Loucy (cell line): Measurements from ENCODE around the gene BACE2.

Source experiments
- H2AFZ ChIP-seq: fragments of 200-600 bp; sonication (generic); 2 replicates; pipeline ENCODE4 v1.6.0; 2016; ENCODE audit warnings: antibody characterized with exemption, mild to moderate bottlenecking, low read length, moderate library complexity
- H3F3A ChIP-seq: fragments of 200-600 bp; 2 replicates; pipeline ENCODE4 v1.6.0; 2016; ENCODE audit warnings: antibody characterized with exemption, low read depth, mild to moderate bottlenecking
- H3K27me3 ChIP-seq: fragments of 200-600 bp; sonication (generic); 2 replicates; pipeline ENCODE4 v1.6.1; 2014; ENCODE audit warnings: low read length, mild to moderate bottlenecking; ENCODE audit not compliant: insufficient read depth, poor library complexity, severe bottlenecking
- H3K36me3 ChIP-seq: fragments of 200-600 bp; sonication (generic); 2 replicates; pipeline ENCODE4 v1.6.1; 2016; ENCODE audit warnings: low read length; ENCODE audit not compliant: insufficient read depth
- H3K4me1 ChIP-seq: fragments of 200-600 bp; sonication (generic); 2 replicates; pipeline ENCODE4 v1.5.1; 2014; ENCODE audit warnings: low read length, mild to moderate bottlenecking; ENCODE audit not compliant: insufficient read depth, poor library complexity, severe bottlenecking
- H3K4me2 ChIP-seq: fragments of 200-600 bp; sonication (generic); 2 replicates; pipeline ENCODE4 v1.6.0; 2014; ENCODE audit warnings: antibody characterized with exemption, low read length, low read depth, mild to moderate bottlenecking; ENCODE audit not compliant: poor library complexity, severe bottlenecking
- H3K4me3 ChIP-seq: fragments of 200-600 bp; sonication (generic); 2 replicates; pipeline ENCODE4 v1.5.1; 2014; ENCODE audit warnings: low read length, mild to moderate bottlenecking, mixed read lengths; ENCODE audit not compliant: poor library complexity, severe bottlenecking
- H3K79me2 ChIP-seq: fragments of 200-600 bp; sonication (generic); 2 replicates; pipeline ENCODE4 v1.6.1; 2014; ENCODE audit warnings: low read length; ENCODE audit not compliant: insufficient read depth
- H3K9ac ChIP-seq: fragments of 200-600 bp; sonication (generic); 2 replicates; pipeline ENCODE4 v1.6.0; 2014; ENCODE audit warnings: mild to moderate bottlenecking, low read depth, low read length, moderate library complexity; ENCODE audit not compliant: poor library complexity, severe bottlenecking
- H3K9me2 ChIP-seq: fragments of 200-600 bp; sonication (generic); replicated peaks from 2 replicates; pipeline ENCODE4 v1.6.1; 2016; ENCODE audit warnings: low read depth, low read length, mixed read lengths
- H3K9me3 ChIP-seq: fragments of 200-600 bp; sonication (generic); 2 replicates; pipeline ENCODE4 v1.6.1; 2014; ENCODE audit warnings: mild to moderate bottlenecking, antibody characterized with exemption, low read length, low read depth; ENCODE audit not compliant: insufficient read depth
- H4K20me1 ChIP-seq: fragments of 200-600 bp; sonication (generic); 2 replicates; pipeline ENCODE4 v1.6.0; 2014; ENCODE audit warnings: antibody characterized with exemption, low read length, mild to moderate bottlenecking; ENCODE audit not compliant: insufficient read depth, poor library complexity, severe bottlenecking
- EZH2phosphoT487 ChIP-seq: fragments of 200-600 bp; IDR thresholded peaks from 2 replicates; pipeline ENCODE4 v1.6.1; 2018; ENCODE audit warnings: antibody characterized with exemption, mild to moderate bottlenecking, moderate library complexity, borderline replicate concordance
- TF ChIP-seq, protein P1 (sequence below): fragments of 200-600 bp; sonication (generic); conservative IDR thresholded peaks from 2 replicates; pipeline ENCODE4 v1.5.1; 2014; ENCODE audit warnings: mild to moderate bottlenecking, antibody characterized with exemption, low read length

The BACE2 gene

GRCh38 chr21:41141031-41141457 is 26.9 kb upstream of the BACE2 start:
- Histone ChIP-seq H3K4me3 (no peak overlapping the region), H3K9me3 (no peaks in the 10 kb centered on the region), H2AFZ (no peak overlapping the region), H3F3A (no peaks in the 10 kb centered on the region), H3K27me3 (no peaks in the 10 kb centered on the region), H3K4me2 (no peak overlapping the region), H3K9me2 (no peaks in the 10 kb centered on the region), H4K20me1 (no peaks in the 10 kb centered on the region), H3K9ac (no peak overlapping the region), H3K4me1 (no peaks in the 10 kb centered on the region), H3K36me3 (no peaks in the 10 kb centered on the region), H3K79me2 (no peaks in the 10 kb centered on the region)
- TF ChIP-seq, protein P1, sequence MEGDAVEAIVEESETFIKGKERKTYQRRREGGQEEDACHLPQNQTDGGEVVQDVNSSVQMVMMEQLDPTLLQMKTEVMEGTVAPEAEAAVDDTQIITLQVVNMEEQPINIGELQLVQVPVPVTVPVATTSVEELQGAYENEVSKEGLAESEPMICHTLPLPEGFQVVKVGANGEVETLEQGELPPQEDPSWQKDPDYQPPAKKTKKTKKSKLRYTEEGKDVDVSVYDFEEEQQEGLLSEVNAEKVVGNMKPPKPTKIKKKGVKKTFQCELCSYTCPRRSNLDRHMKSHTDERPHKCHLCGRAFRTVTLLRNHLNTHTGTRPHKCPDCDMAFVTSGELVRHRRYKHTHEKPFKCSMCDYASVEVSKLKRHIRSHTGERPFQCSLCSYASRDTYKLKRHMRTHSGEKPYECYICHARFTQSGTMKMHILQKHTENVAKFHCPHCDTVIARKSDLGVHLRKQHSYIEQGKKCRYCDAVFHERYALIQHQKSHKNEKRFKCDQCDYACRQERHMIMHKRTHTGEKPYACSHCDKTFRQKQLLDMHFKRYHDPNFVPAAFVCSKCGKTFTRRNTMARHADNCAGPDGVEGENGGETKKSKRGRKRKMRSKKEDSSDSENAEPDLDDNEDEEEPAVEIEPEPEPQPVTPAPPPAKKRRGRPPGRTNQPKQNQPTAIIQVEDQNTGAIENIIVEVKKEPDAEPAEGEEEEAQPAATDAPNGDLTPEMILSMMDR = no peak
- TF ChIP-seq EZH2phosphoT487 = no peak

DNA sequence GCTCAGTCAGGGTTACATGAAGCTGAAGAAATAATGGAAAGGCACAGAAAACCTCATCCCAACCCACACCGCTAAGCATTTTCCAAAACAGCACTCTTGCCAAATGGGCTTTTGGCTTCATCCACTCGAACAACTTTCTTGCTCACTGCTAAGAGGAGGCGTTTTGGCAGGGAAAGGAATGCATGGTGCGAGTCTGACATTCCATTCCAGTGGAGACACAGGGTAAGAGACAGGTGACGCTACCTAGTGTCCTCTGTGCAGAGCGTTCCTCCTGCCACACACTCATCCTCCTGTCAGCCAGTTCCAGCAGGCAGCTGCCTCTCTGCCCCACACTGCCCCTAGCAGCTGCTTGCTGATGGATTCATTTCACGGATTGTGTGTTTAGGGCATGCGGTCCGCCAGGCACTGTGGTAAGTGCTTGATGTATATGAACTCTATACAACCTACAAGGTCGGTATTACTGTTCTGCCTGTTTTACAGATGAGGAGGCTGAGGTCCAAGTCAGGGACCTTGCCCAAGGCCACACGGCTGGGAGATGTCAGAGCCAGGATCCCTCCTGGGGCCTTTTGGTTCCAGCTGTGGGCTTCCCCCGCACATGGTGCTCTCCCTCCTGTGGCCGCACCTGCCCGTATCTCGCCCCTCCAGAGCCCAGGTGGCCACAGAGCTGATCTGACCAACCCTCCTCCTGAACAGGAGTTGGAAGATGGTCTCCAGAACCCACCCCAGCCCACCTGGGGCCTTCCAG is 25.7 kb upstream of the BACE2 start:
- Histone ChIP-seq H2AFZ (no peak overlapping the region), H3K27me3 (no peaks in the 10 kb centered on the region), H3K9ac (no peak overlapping the region), H3K4me1 (no peaks in the 10 kb centered on the region), H3K79me2 (no peaks in the 10 kb centered on the region), H3K4me2 (no peak overlapping the region), H3K9me2 (no peaks in the 10 kb centered on the region), H3F3A (no peaks in the 10 kb centered on the region), H3K4me3 (no peak overlapping the region), H3K36me3 (no peaks in the 10 kb centered on the region), H3K9me3 (no peaks in the 10 kb centered on the region), H4K20me1 (no peaks in the 10 kb centered on the region)
- no peak for TF ChIP-seq EZH2phosphoT487
- TF ChIP-seq, protein P1 = no peak

GRCh38 chr21:41143596-41144325 is 24.2 kb upstream of the BACE2 start:
- H3K9ac ChIP-seq = no peak overlapping the region
- no peaks in the 10 kb centered on the region for H3K27me3 ChIP-seq
- no peak for TF ChIP-seq EZH2phosphoT487
- TF ChIP-seq, protein P1 = no peak
- H3K4me2 ChIP-seq = no peak overlapping the region
- no peaks in the 10 kb centered on the region for H3F3A ChIP-seq
- H3K4me1 ChIP-seq = peaks cover under 1% of the 10 kb centered on the region
- H2AFZ ChIP-seq = no peak overlapping the region
- no peaks in the 10 kb centered on the region for H3K9me2 ChIP-seq
- no peaks in the 10 kb centered on the region for H3K36me3 ChIP-seq
- H3K9me3 ChIP-seq = no peaks in the 10 kb centered on the region
- H4K20me1 ChIP-seq = no peaks in the 10 kb centered on the region
- no peak overlapping the region for H3K4me3 ChIP-seq
- no peaks in the 10 kb centered on the region for H3K79me2 ChIP-seq
